ENCODE results near the gene TTBK1.

DNA sequence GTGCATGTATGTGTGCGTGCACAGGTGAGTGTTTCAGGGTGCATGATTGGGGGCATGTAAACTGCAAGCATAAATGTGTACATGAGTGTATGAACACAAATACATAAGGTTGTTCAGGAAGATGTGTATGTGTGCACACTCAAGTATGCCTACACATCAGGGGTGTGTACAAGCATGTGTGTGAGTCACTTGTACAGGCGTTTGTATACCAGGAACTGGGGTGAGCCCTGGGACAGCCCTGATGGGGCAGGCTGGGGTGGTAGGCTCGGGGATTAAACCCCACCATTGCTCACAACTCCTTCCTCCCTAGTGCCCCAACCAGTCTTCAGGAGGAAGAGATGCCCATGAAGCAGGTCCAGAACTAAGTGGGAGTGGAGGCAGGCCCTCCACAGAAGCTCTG lies 61.1 kb downstream of the TTBK1 start:
- no peak for TF ChIP-seq POLR2A (IDR thresholded peaks at IDR 0.05)
- TF ChIP-seq, protein P1, sequence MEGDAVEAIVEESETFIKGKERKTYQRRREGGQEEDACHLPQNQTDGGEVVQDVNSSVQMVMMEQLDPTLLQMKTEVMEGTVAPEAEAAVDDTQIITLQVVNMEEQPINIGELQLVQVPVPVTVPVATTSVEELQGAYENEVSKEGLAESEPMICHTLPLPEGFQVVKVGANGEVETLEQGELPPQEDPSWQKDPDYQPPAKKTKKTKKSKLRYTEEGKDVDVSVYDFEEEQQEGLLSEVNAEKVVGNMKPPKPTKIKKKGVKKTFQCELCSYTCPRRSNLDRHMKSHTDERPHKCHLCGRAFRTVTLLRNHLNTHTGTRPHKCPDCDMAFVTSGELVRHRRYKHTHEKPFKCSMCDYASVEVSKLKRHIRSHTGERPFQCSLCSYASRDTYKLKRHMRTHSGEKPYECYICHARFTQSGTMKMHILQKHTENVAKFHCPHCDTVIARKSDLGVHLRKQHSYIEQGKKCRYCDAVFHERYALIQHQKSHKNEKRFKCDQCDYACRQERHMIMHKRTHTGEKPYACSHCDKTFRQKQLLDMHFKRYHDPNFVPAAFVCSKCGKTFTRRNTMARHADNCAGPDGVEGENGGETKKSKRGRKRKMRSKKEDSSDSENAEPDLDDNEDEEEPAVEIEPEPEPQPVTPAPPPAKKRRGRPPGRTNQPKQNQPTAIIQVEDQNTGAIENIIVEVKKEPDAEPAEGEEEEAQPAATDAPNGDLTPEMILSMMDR (IDR thresholded peaks at IDR 0.05): no peak
